ENCODE measurements around the gene IL12RB1. TPM values are rescaled to one million over a fixed set of nuclear protein-coding genes. Genes with fewer than 3 reads are reported as not detected.
A peak's percentile ranks its signal among the peaks of the same experiment; 100 is the strongest.

The IL12RB1 gene
- total and polyA plus RNA-seq, 2 of the 13 experiments (the other 11 are each of a cell fraction or from before 2014, with no cell fraction given): 0.03 to 0.04 TPM

- TF ChIP-seq, protein P1, sequence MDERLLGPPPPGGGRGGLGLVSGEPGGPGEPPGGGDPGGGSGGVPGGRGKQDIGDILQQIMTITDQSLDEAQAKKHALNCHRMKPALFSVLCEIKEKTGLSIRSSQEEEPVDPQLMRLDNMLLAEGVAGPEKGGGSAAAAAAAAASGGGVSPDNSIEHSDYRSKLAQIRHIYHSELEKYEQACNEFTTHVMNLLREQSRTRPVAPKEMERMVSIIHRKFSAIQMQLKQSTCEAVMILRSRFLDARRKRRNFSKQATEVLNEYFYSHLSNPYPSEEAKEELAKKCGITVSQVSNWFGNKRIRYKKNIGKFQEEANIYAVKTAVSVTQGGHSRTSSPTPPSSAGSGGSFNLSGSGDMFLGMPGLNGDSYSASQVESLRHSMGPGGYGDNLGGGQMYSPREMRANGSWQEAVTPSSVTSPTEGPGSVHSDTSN (CRISPR knock-in tag; IDR thresholded peaks at IDR 0.05): no peak
- TF ChIP-seq ZNF780A (CRISPR knock-in tag; IDR thresholded peaks at IDR 0.05): no peak
- TF ChIP-seq FOXK2 (IDR thresholded peaks at IDR 0.05): no peak
- TF ChIP-seq ZNF816 (CRISPR knock-in tag; IDR thresholded peaks at IDR 0.05; ENCODE audit: borderline replicate concordance): no peak
- TF ChIP-seq SALL2 (CRISPR knock-in tag; IDR thresholded peaks at IDR 0.05): peak; percentile 44; the same call in 1 of the 2 replicates
- TF ChIP-seq HNRNPUL1 (IDR thresholded peaks at IDR 0.05; ENCODE audit: low read depth, low read length): no peak
- no peak for TF ChIP-seq GPN1 (CRISPR knock-in tag; IDR thresholded peaks at IDR 0.05; ENCODE audit: borderline replicate concordance)
- peak; percentile 69 for TF ChIP-seq THAP11 (CRISPR knock-in tag; IDR thresholded peaks at IDR 0.05)
- TF ChIP-seq ERF (CRISPR knock-in tag; IDR thresholded peaks at IDR 0.05): peak; percentile 80
- no peak for TF ChIP-seq NFIC (IDR thresholded peaks at IDR 0.05; ENCODE audit: low read length)
- TF ChIP-seq SOX6 (IDR thresholded peaks at IDR 0.05): no peak
- TF ChIP-seq SOX6 (CRISPR knock-in tag; IDR thresholded peaks at IDR 0.05): 0 out of 2 replicates have a peak, but pooled peaks have one; percentile 37
- no peak for TF ChIP-seq ZNF160 (CRISPR knock-in tag; IDR thresholded peaks at IDR 0.05)
- no peak for TF ChIP-seq TAF1 (CRISPR knock-in tag; IDR thresholded peaks at IDR 0.05)
- peak; percentile 20; the same call in 1 of the 2 replicates for TF ChIP-seq DRAP1 (CRISPR knock-in tag; IDR thresholded peaks at IDR 0.05)
- peak; percentile 78; the same call in 1 of the 2 replicates for TF ChIP-seq CEBPB (IDR thresholded peaks at IDR 0.05; ENCODE audit: borderline replicate concordance, low read depth, low read length)
- no peak for TF ChIP-seq ATF1 (CRISPR knock-in tag; IDR thresholded peaks at IDR 0.05)
- TF ChIP-seq NFRKB (IDR thresholded peaks at IDR 0.05): no peak
- TF ChIP-seq REPIN1 (CRISPR knock-in tag; IDR thresholded peaks at IDR 0.05; ENCODE audit: borderline replicate concordance, low read depth): no peak
- peak; percentile 79; the same call in 1 of the 2 replicates for TF ChIP-seq KDM2A (CRISPR knock-in tag; IDR thresholded peaks at IDR 0.05; ENCODE audit: borderline replicate concordance, low read depth)
- TF ChIP-seq MEF2D (CRISPR knock-in tag; IDR thresholded peaks at IDR 0.05): no peak; the same call in 1 of the 2 replicates
- no peak for TF ChIP-seq ZNF547 (CRISPR knock-in tag; IDR thresholded peaks at IDR 0.05)
- TF ChIP-seq GABPA (IDR thresholded peaks at IDR 0.05; ENCODE audit: low read depth, low read length): no peak
- peak; percentile 73 for TF ChIP-seq GABPA (CRISPR knock-in tag; IDR thresholded peaks at IDR 0.05; ENCODE audit: low read depth)
- no peak for TF ChIP-seq ZKSCAN5 (CRISPR knock-in tag; IDR thresholded peaks at IDR 0.05)
- TF ChIP-seq ZFP36L2 (CRISPR knock-in tag; IDR thresholded peaks at IDR 0.05): no peak
- TF ChIP-seq ZNF616 (CRISPR knock-in tag; IDR thresholded peaks at IDR 0.05; ENCODE audit: low read depth): no peak
- TF ChIP-seq, protein P2, sequence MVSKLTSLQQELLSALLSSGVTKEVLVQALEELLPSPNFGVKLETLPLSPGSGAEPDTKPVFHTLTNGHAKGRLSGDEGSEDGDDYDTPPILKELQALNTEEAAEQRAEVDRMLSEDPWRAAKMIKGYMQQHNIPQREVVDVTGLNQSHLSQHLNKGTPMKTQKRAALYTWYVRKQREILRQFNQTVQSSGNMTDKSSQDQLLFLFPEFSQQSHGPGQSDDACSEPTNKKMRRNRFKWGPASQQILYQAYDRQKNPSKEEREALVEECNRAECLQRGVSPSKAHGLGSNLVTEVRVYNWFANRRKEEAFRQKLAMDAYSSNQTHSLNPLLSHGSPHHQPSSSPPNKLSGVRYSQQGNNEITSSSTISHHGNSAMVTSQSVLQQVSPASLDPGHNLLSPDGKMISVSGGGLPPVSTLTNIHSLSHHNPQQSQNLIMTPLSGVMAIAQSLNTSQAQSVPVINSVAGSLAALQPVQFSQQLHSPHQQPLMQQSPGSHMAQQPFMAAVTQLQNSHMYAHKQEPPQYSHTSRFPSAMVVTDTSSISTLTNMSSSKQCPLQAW (CRISPR knock-in tag; IDR thresholded peaks at IDR 0.05): peak; percentile 71; the same call in 1 of the 2 replicates
- TF ChIP-seq CHD2 (IDR thresholded peaks at IDR 0.05; ENCODE audit: low read depth, low read length): no peak
- TF ChIP-seq RFXANK (CRISPR knock-in tag; IDR thresholded peaks at IDR 0.05): no peak
These were observed 73.3 kb downstream of the IL12RB1 start (continued) for GRCh38 chr19:18013210-18014111.
